Measurements from ENCODE around the gene FUT7. TPM values are rescaled to one million over a fixed set of nuclear protein-coding genes. Genes with fewer than 3 reads are reported as not detected.
A peak's percentile ranks its signal among the peaks of the same experiment; 100 is the strongest.
"Not testable (repeated sequence)": the region's sequence is repeated elsewhere in the genome, so short reads cannot be mapped to it uniquely, and the experiment has no call there.

Gene FUT7
- polyA plus RNA-seq, 3 donors = 0.07 to 0.15 (median 0.12) TPM

- DNase-seq (ENCODE audit: extremely low read depth in 1 of 11, low read depth in 9 of 11, low spot score in 4 of 11) = no peak
These were observed 36.9 kb upstream of the FUT7 start for GRCh38 chr9:137068539-137069507.

DNA sequence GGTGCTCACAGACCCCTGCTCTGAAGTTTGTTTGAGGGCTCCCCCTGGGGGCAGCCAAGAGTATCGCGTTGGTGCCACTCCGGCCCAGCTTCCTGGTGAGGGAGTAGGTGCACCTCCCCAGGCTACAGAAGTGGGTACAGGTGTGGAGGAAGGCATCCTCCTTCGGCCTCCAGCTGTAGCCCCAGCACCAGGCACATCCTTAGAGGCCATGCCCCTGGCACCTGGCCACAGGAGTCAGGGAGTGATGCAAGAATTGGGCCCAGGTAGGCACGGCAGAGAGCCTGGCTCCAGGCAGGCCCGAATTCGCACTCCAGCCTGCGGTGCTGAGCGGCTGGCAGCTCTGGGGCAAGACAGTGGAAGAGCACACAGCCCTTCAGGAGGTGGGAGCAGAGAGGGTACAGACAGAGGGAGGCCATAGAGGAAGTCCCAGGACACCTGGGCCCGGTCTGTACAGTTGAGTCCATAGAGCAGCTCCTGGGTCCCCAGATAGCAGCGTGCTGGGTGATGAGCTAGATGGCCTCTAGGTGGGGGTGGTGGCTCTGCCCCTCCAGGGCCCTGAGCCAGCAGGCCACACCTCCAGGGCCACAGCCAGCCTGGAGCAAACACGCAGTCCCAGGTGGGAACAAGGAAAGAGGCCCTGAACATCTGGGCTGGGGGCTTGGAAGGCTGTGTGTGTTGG, 36.1 kb upstream of the FUT7 start:
- DNase-seq (ENCODE audit: extremely low read depth in 1 of 11, low read depth in 9 of 11, low spot score in 4 of 11) = no peak

DNA sequence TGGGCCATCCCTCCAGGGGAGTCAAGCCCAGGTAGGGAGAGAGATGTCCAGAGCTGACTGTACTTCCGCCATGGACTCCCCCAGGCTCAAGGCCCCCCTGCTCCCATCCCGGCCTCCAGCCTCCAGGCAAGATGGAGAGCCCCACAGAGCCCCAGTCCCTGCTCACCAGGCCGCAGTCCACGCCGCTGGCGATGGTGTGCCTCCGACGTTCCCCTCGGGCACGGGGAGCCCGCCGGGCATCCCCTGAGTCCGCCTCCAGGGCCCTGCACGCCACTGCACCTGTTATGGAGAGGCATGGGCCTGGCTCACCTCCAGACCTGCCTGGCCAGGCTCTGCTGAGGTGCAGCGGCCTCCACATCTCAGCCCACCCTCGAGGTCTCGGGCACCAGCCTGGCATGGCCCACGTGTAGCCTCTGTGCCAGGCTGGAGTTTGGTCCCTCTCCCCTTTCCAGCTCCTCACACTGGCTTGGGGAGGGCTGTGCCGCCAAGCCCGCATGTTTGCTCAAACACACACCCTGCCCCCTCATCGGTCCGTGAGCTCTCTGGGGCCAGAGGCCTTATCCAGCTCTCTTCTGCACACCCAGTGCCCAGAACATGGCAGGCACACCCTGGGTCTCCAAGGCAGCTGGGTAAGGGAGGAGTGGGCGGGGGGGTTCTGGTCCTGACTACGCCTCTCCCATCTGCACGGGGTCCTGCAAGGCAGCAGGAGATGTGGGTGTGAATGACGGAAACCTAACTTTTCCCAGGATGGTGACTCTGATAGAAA, 34.4 kb upstream of the FUT7 start:
- DNase-seq (ENCODE audit: extremely low read depth in 1 of 11, low read depth in 9 of 11, low spot score in 4 of 11) = no peak

- DNase-seq (ENCODE audit: extremely low read depth in 1 of 11, low read depth in 9 of 11, low spot score in 4 of 11) = no peak
These were observed 33.6 kb upstream of the FUT7 start for GRCh38 chr9:137065336-137065967.

GRCh38 chr9:137064880-137065164, 32.9 kb upstream of the FUT7 start:
- DNase-seq (ENCODE audit: extremely low read depth in 1 of 11, low read depth in 9 of 11, low spot score in 4 of 11) = no peak

- DNase-seq (ENCODE audit: extremely low read depth in 1 of 11, low read depth in 9 of 11, low spot score in 4 of 11) = no peak
These were observed 32.4 kb upstream of the FUT7 start for GRCh38 chr9:137064027-137064879.

DNA sequence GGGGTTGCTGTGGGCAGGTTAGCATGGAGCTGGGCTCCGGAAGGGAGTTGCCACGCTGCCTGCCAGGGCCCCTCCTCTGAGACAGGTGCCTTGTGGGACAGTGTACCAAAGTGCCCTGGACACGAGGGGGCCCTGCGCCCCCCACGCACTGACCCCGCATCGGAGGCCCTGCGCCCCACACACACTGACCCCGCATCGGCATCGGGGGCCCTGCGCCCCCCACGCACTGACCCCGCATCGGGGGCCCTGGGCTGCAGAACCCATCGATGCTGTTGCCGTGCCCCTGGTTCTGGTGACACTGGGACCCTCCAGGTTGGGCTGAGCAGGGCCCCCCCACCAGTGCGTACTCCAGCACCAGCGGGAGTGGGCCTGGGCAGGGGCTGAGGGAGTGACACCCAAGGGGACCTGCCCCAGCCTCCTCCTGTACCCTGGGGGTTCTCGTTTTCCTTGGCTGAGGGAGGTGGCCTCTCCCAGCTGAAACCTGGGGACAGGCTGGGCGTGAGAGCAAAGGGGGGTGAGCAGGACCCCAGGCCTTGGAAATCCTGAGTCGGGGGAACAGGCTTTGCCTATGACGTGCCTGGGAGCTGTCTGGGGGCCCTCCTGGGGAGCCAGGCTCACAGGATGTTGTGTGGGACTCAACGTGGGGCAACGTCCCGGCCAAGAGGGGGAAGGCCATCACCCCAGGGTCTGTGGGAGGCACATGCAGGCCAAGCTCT, 31.6 kb upstream of the FUT7 start:
- DNase-seq (ENCODE audit: extremely low read depth in 1 of 11, low read depth in 9 of 11, low spot score in 4 of 11) = no peak

DNA sequence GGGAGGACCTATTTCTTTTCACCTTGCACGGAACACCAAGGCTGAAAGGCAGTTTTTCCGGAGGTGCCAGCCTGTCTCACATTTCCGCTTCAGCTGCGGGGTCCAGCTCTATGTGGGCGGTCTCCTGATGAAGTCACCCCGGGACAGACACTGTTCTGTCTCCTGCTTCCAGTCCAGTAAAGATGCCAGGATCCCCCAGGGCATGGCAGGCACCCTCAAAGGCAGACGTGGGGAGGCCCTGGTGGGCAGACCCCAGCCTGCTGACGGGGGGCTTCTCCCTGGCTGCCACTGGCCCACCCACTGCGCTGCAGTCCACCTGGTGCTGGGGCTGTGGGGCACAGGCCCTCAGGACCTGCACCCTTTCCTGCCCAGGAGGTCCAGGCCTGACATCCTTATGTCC, 30.9 kb upstream of the FUT7 start:
- DNase-seq (ENCODE audit: extremely low read depth in 1 of 11, low read depth in 9 of 11, low spot score in 4 of 11) = not testable (repeated sequence)

- no peak for DNase-seq (ENCODE audit: extremely low read depth in 1 of 11, low read depth in 9 of 11, low spot score in 4 of 11)
These were observed 30.5 kb upstream of the FUT7 start for GRCh38 chr9:137062384-137062783.

- DNase-seq (ENCODE audit: extremely low read depth in 1 of 11, low read depth in 9 of 11, low spot score in 4 of 11) = no peak
These were observed 26.8 kb upstream of the FUT7 start for GRCh38 chr9:137058521-137059234.

GRCh38 chr9:137057545-137057944, 25.7 kb upstream of the FUT7 start:
- no peak for DNase-seq (ENCODE audit: extremely low read depth in 1 of 11, low read depth in 9 of 11, low spot score in 4 of 11)

DNA sequence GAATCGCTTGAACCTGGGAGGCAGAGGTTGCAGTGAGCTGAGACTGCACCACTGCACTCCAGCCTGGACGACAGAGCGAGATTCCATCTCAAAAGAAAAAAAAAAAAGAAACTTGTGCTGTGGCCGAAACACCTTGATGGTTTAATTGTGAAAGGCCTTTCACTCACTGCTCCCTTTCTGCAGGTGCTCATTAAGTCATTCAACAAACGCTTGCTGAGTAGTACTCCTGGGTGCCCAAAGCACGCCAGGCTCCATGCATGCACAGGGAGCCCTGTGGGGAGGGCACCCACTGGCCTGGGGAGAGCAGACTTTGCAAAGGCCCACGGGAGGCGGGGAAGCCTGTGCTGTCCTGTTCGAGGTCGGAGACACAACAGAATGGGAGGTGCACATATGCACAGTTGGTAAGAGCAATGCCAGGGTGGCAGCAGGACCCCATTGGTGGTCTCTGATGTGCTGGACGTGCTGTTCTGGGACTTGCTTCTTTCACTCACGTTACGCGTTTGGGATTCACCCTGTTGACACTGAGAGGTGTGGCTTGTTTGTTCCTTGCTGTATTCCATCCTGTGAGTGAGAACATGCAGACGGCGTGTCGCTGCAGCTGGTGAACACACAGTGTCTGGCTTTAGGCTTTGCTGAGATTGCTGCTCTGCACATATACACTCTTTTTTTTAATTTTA, 25.0 kb upstream of the FUT7 start:
- no peak for DNase-seq (ENCODE audit: extremely low read depth in 1 of 11, low read depth in 9 of 11, low spot score in 4 of 11)

GRCh38 chr9:137055385-137056364, 23.8 kb upstream of the FUT7 start:
- peak in 5 of 11 donors; percentile 60 to 81 (median 67) for DNase-seq (ENCODE audit: extremely low read depth in 1 of 11, low read depth in 9 of 11, low spot score in 4 of 11)

GRCh38 chr9:137054932-137055384, 23.1 kb upstream of the FUT7 start:
- DNase-seq (ENCODE audit: extremely low read depth in 1 of 11, low read depth in 9 of 11, low spot score in 4 of 11) = no peak

Data from renal cortex interstitium (tissue), 11 donors.